ENCODE data around the gene CCL1. TPM values are rescaled to one million over a fixed set of nuclear protein-coding genes. Genes with fewer than 3 reads are reported as not detected.

Gene CCL1
- total and polyA plus RNA-seq, 9 of the 15 experiments (the other 6 are each of a cell fraction or from before 2014, with no cell fraction given): 0.45 TPM; not detected in 8

DNA sequence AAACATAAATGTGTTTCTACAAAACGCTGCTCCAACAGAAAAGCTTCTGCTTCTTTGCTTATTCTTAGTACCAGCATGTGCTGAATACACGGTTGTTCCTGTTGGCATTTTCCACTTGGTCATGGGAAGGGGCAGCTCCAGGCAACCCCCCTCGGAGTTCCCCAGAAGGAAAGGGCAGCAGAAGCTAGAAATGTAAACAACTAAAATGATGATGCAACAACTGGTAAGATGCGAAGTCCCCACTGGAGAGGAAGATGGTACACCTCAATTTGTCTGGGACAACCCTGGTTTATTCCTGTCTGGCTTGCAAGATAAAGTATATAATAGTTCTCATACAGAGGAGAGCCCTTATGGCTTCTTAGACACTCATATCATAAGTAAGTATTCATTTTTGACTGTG is 16.0 kb downstream of the CCL1 start (continued):
- peak; percentile 63; the same call in 1 of the 2 replicates for TF ChIP-seq ZNF311 (CRISPR knock-in tag; IDR thresholded peaks at IDR 0.05)
- TF ChIP-seq EP300 (IDR thresholded peaks at IDR 0.05; ENCODE audit: low read length): peak; percentile 70; the same call in 1 of the 2 replicates
- TF ChIP-seq MTA2 (IDR thresholded peaks at IDR 0.05; ENCODE audit: low read depth): no peak
- TF ChIP-seq ZNF583 (CRISPR knock-in tag; IDR thresholded peaks at IDR 0.05): peak; percentile 81; the same call in 1 of the 2 replicates
- TF ChIP-seq, protein P1, sequence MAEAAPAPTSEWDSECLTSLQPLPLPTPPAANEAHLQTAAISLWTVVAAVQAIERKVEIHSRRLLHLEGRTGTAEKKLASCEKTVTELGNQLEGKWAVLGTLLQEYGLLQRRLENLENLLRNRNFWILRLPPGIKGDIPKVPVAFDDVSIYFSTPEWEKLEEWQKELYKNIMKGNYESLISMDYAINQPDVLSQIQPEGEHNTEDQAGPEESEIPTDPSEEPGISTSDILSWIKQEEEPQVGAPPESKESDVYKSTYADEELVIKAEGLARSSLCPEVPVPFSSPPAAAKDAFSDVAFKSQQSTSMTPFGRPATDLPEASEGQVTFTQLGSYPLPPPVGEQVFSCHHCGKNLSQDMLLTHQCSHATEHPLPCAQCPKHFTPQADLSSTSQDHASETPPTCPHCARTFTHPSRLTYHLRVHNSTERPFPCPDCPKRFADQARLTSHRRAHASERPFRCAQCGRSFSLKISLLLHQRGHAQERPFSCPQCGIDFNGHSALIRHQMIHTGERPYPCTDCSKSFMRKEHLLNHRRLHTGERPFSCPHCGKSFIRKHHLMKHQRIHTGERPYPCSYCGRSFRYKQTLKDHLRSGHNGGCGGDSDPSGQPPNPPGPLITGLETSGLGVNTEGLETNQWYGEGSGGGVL (CRISPR knock-in tag; IDR thresholded peaks at IDR 0.05): no peak
- no peak for TF ChIP-seq RB1 (IDR thresholded peaks at IDR 0.05; ENCODE audit: low read depth)
- peak; percentile 78 for TF ChIP-seq SMAD4 (CRISPR knock-in tag; conservative IDR thresholded peaks at IDR 0.05)
- no peak for TF ChIP-seq THRAP3 (IDR thresholded peaks at IDR 0.05; ENCODE audit: borderline replicate concordance)
- no peak for TF ChIP-seq SAFB (IDR thresholded peaks at IDR 0.05; ENCODE audit: borderline replicate concordance, low read depth, low read length)
- TF ChIP-seq, protein P2, sequence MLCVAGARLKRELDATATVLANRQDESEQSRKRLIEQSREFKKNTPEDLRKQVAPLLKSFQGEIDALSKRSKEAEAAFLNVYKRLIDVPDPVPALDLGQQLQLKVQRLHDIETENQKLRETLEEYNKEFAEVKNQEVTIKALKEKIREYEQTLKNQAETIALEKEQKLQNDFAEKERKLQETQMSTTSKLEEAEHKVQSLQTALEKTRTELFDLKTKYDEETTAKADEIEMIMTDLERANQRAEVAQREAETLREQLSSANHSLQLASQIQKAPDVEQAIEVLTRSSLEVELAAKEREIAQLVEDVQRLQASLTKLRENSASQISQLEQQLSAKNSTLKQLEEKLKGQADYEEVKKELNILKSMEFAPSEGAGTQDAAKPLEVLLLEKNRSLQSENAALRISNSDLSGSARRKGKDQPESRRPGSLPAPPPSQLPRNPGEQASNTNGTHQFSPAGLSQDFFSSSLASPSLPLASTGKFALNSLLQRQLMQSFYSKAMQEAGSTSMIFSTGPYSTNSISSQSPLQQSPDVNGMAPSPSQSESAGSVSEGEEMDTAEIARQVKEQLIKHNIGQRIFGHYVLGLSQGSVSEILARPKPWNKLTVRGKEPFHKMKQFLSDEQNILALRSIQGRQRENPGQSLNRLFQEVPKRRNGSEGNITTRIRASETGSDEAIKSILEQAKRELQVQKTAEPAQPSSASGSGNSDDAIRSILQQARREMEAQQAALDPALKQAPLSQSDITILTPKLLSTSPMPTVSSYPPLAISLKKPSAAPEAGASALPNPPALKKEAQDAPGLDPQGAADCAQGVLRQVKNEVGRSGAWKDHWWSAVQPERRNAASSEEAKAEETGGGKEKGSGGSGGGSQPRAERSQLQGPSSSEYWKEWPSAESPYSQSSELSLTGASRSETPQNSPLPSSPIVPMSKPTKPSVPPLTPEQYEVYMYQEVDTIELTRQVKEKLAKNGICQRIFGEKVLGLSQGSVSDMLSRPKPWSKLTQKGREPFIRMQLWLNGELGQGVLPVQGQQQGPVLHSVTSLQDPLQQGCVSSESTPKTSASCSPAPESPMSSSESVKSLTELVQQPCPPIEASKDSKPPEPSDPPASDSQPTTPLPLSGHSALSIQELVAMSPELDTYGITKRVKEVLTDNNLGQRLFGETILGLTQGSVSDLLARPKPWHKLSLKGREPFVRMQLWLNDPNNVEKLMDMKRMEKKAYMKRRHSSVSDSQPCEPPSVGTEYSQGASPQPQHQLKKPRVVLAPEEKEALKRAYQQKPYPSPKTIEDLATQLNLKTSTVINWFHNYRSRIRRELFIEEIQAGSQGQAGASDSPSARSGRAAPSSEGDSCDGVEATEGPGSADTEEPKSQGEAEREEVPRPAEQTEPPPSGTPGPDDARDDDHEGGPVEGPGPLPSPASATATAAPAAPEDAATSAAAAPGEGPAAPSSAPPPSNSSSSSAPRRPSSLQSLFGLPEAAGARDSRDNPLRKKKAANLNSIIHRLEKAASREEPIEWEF (CRISPR knock-in tag; IDR thresholded peaks at IDR 0.05): no peak
- TF ChIP-seq RAD51 (IDR thresholded peaks at IDR 0.05; ENCODE audit: borderline replicate concordance, low read depth): no peak
- TF ChIP-seq ZEB2 (IDR thresholded peaks at IDR 0.05): no peak
- TF ChIP-seq, protein P3, sequence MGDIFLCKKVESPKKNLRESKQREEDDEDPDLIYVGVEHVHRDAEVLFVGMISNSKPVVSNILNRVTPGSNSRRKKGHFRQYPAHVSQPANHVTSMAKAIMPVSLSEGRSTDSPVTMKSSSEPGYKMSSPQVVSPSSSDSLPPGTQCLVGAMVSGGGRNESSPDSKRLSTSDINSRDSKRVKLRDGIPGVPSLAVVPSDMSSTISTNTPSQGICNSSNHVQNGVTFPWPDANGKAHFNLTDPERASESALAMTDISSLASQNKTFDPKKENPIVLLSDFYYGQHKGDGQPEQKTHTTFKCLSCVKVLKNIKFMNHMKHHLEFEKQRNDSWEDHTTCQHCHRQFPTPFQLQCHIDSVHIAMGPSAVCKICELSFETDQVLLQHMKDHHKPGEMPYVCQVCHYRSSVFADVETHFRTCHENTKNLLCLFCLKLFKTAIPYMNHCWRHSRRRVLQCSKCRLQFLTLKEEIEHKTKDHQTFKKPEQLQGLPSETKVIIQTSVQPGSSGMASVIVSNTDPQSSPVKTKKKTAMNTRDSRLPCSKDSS (IDR thresholded peaks at IDR 0.05; ENCODE audit: low read depth, partially characterized antibody): no peak
- TF ChIP-seq, protein P4, sequence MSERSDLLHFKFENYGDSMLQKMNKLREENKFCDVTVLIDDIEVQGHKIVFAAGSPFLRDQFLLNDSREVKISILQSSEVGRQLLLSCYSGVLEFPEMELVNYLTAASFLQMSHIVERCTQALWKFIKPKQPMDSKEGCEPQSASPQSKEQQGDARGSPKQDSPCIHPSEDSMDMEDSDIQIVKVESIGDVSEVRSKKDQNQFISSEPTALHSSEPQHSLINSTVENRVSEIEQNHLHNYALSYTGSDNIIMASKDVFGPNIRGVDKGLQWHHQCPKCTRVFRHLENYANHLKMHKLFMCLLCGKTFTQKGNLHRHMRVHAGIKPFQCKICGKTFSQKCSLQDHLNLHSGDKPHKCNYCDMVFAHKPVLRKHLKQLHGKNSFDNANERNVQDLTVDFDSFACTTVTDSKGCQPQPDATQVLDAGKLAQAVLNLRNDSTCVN (CRISPR knock-in tag; IDR thresholded peaks at IDR 0.05): no peak
- TF ChIP-seq TBP (optimal IDR thresholded peaks at IDR 0.05; ENCODE audit: low read depth, low read length): no peak
- TF ChIP-seq NRF1 (conservative IDR thresholded peaks at IDR 0.05 in 1 of 2, IDR thresholded peaks at IDR 0.05 in 1 of 2): no peak

Measured in K562 (cell line).